Stomach smooth muscle (tissue), 2 donors: ENCODE results near the gene UVRAG.

Experiments
- H3K27ac ChIP-seq: one replicate; pipeline ENCODE4 v1.7.0; 2013; ENCODE audit warnings: mild to moderate bottlenecking, low read length, inconsistent platforms
- H3K27me3 ChIP-seq, 2 donors: one replicate each; pipeline ENCODE4 v1.7.0; 2013; ENCODE audit warnings: low read length in 2 of 2; ENCODE audit not compliant: insufficient read depth in 2 of 2, control insufficient read depth in 1 of 2
- H3K36me3 ChIP-seq, 2 donors: one replicate each; pipeline ENCODE4 v1.7.0; 2013; ENCODE audit warnings: low read length in 2 of 2; ENCODE audit not compliant: control insufficient read depth in 2 of 2, insufficient read depth in 2 of 2
- H3K4me1 ChIP-seq: one replicate; pipeline ENCODE4 v1.7.0; 2013; ENCODE audit warnings: low read length; ENCODE audit not compliant: control insufficient read depth, insufficient read depth
- H3K4me3 ChIP-seq, 2 donors: one replicate each; pipeline ENCODE4 v1.7.0; 2013; ENCODE audit warnings: low read length in 2 of 2
- H3K9ac ChIP-seq, 2 donors: one replicate each; pipeline ENCODE4 v1.7.0; 2013; ENCODE audit warnings: low read length in 2 of 2, mild to moderate bottlenecking in 1 of 2
- H3K9me3 ChIP-seq, 2 donors: one replicate each; pipeline ENCODE4 v1.7.0; 2013; ENCODE audit warnings: low read length in 2 of 2; ENCODE audit not compliant: control insufficient read depth in 2 of 2
- donor health status: healthy.
- donor health status: Pancreatic carcinoma.

The UVRAG gene

DNA sequence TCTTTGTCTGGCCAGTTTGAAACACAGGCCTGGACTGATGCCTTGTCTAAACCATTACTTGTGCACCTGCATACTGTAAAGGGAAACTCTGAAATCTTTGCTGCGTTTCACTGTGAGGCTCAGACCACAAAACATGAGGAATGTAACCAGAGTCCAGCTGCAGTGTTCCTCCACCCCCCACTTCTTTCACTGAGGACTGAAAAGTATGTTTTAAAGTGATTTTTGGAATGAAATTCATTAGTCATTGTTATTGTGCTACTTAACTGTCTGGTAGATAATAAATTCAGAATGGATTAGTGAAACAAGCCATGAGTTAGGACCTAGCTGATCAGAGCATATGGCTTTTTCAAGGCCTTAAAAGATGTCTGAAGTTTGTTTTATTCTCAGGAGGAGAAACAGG, 210.1 kb downstream of the UVRAG start:
- Histone ChIP-seq H3K27me3 (no peaks in the 10 kb centered on the region), H3K9ac (no peak overlapping the region), H3K9me3 (peaks cover 0 to 4% of the 10 kb centered on the region in 2 donors), H3K4me1 (peaks cover 8% of the 10 kb centered on the region), H3K36me3 (peaks cover 0 to 6% of the 10 kb centered on the region in 2 donors), H3K27ac (no peak overlapping the region), H3K4me3 (no peak overlapping the region)

DNA sequence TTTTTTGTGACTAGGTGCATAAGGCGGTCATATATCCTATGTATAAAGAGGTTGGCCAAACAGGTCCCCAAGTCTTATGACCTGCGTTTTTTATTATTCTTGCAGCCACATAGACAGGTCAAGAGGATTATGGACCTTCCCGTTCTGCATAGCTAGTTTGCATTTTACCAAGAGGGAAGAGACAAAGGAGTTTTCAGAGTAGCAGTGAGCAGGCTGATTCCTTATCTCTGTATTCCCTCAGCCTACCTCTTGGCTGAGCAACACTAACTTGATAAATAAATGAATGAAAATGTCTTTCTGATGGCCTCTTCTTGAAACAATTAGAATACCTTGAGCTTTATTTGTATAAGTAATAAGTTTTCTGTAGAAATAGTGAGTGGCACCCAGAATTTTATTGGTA, 210.8 kb downstream of the UVRAG start:
- Histone ChIP-seq H3K4me1 (peaks cover 8% of the 10 kb centered on the region), H3K9ac (no peak overlapping the region), H3K36me3 (peaks cover 0 to 2% of the 10 kb centered on the region in 2 donors), H3K27ac (no peak overlapping the region), H3K9me3 (peaks cover 0 to under 1% of the 10 kb centered on the region in 2 donors), H3K4me3 (no peak overlapping the region), H3K27me3 (no peaks in the 10 kb centered on the region)

DNA sequence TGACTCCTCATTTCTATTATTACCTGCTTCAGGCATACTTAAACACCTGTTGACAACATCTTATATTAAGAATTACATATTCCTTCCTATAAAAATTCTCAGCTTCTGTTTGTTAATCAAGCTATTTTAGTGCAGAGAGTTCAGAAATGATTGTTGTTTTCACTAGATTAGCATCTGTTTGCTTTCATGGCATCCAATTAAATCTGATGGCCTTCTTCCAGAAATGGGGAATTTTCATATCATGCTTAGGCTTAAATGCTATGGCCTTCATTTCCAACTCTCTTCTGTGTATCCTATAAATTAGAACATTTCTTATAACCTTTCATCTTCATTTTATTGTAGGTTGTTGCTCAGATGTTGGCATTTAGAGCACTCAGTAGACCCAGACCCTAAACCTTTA, 211.3 kb downstream of the UVRAG start:
- Histone ChIP-seq H3K9ac (no peak overlapping the region), H3K27me3 (no peaks in the 10 kb centered on the region), H3K27ac (no peak overlapping the region), H3K9me3 (no peaks in the 10 kb centered on the region), H3K4me1 (peaks cover 8% of the 10 kb centered on the region), H3K4me3 (no peak overlapping the region), H3K36me3 (no peaks in the 10 kb centered on the region)

DNA sequence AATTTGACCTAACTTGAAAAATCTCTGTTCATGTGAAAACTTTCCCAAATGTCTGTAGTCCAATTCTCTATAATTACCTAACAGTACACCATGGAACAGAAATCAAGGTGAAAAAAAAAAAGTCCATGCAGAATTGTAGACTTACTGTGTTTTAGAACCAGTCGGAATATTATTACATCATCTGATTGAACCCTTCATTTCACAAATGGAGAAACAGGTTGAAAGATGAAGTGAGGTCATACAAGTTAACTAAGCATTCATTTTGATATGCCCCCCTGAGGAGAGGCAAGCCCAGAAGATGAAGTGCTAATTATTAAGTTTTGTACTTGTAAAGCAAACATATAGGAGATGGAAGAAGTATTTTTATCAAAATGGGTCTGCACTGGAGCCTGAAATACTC, 211.9 kb downstream of the UVRAG start:
- H3K9me3 ChIP-seq: no peaks in the 10 kb centered on the region
- H3K4me1 ChIP-seq: peaks cover 8% of the 10 kb centered on the region
- H3K27me3 ChIP-seq: no peaks in the 10 kb centered on the region
- no peaks in the 10 kb centered on the region for H3K36me3 ChIP-seq
- no peak overlapping the region for H3K9ac ChIP-seq
- H3K27ac ChIP-seq: no peak overlapping the region
- H3K4me3 ChIP-seq: no peak overlapping the region

DNA sequence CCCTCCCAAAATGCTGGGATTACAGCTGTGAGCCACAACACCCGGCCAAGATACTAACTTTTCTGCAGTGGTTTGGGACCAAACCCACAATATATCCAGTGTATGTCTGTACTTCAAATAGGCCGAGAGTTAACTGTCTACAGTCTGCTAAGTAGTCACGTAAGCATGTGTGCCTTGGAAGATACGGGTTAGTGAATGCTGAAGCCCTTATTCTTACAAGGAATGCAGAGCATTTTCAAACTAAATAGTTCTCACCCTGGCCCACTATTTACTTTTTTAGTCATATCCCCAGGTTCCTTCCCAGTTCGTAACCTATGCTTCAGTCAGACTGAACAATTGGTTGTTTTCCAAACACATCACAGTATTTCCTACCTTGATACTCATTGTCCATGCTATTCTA, 215.3 kb downstream of the UVRAG start:
- H3K9me3 ChIP-seq: no peaks in the 10 kb centered on the region
- H3K4me1 ChIP-seq: no peaks in the 10 kb centered on the region
- H3K27ac ChIP-seq: no peak overlapping the region
- H3K36me3 ChIP-seq: no peaks in the 10 kb centered on the region
- H3K27me3 ChIP-seq: no peaks in the 10 kb centered on the region
- H3K4me3 ChIP-seq: no peak overlapping the region
- H3K9ac ChIP-seq: no peak overlapping the region

DNA sequence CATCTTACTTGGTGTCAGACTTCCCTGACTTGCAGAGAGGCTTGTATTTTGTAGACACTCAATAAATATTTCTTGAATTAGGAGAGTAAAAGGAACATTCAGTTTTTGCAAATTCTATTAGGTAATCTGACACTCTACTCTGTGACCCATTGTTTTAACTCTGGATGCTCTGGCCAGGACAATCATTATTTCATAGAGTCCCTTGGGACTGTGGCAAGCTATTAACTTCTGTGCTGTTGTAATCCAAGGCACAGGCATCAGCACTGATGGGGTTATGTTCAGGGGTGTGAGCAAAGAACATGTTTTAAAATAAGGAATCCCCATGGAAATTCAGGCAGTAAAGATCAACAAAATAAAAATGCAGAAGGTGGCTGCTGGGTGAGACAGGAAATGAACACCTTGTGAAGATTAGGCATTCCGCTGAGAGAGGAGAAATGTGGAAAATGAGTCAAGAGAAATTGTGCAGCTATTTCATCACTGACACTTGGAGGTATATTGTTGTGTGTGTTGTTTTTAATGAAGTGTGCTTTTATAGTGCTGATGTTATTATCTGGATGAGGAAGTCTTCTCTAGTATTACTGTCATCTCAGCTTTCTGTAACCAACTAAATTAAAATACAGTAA, 216.1 kb downstream of the UVRAG start:
- no peaks in the 10 kb centered on the region for H3K36me3 ChIP-seq
- H3K9ac ChIP-seq: no peak overlapping the region
- no peak overlapping the region for H3K27ac ChIP-seq
- H3K9me3 ChIP-seq: no peaks in the 10 kb centered on the region
- no peaks in the 10 kb centered on the region for H3K4me1 ChIP-seq
- H3K27me3 ChIP-seq: no peaks in the 10 kb centered on the region
- H3K4me3 ChIP-seq: no peak overlapping the region

DNA sequence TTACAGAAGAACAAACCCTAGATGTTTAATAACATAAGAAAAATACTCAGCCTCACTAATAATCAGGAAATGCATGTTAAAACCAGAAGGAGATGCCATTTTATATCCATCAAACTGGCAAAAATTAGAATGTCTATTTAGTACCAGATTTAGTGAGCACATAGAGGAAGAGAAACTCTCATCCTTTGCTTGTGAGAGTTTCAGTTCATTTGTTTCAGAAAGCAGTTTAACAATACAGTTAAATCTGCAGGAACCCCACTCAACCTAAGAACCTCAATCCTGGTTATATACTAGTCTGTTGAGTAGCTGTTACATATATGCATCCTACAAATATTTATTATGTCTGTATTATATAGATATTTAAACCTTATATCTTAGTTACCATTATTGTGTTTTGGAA, 218.7 kb downstream of the UVRAG start:
- Histone ChIP-seq H3K9me3 (no peaks in the 10 kb centered on the region), H3K27me3 (no peaks in the 10 kb centered on the region)

DNA sequence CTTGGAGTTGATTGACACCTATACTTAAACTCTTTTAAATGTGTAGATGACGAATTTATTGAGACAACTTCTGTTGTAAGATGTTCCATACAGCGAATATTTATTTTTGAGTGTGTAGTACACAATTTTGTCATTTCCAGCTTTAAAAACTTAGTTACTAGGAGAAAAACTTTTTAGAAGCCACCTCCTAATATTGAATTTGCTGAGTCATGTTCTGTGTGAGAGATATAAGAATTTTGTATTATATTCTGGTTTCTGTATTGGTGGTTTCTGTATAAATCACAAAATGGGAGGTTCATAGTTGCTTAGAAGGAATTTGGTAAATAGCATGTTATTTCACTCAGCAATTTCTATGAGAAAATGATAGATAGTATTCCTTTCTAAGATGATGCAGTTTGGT, 220.0 kb downstream of the UVRAG start:
- Histone ChIP-seq H3K4me1 (no peaks in the 10 kb centered on the region), H3K27me3 (no peaks in the 10 kb centered on the region), H3K27ac (no peak overlapping the region), H3K4me3 (no peak overlapping the region), H3K9ac (no peak overlapping the region), H3K36me3 (no peaks in the 10 kb centered on the region), H3K9me3 (no peaks in the 10 kb centered on the region)

More for the DNA sequence above, 218.7 kb downstream of the UVRAG start:
- no peak overlapping the region for H3K27ac ChIP-seq
- H3K4me3 ChIP-seq: no peak overlapping the region
- H3K9ac ChIP-seq: no peak overlapping the region
- H3K36me3 ChIP-seq: no peaks in the 10 kb centered on the region
- H3K4me1 ChIP-seq: no peaks in the 10 kb centered on the region

DNA sequence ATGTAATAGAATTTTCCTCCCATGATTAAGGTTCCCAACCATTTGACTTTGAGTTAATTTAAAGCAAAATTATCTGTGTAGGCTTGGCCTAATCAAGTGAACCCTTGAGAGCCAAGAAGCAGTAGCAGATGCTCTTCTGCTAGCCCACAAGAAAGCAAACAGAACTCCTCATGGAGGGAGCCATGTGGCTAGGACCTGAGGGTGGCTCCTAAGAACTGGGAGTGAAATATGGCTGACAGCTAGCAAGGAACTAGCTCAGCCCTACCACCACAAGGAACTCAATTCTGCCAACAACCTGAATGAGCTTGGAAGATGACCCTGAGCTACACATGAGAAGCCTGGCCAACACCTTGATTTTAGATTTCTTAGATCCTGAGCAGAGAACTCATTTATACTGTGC, 223.6 kb downstream of the UVRAG start:
- Histone ChIP-seq H3K4me3 (no peak overlapping the region), H3K27me3 (no peaks in the 10 kb centered on the region), H3K27ac (no peak overlapping the region), H3K36me3 (no peaks in the 10 kb centered on the region), H3K9me3 (no peaks in the 10 kb centered on the region), H3K9ac (no peak overlapping the region), H3K4me1 (no peaks in the 10 kb centered on the region)

DNA sequence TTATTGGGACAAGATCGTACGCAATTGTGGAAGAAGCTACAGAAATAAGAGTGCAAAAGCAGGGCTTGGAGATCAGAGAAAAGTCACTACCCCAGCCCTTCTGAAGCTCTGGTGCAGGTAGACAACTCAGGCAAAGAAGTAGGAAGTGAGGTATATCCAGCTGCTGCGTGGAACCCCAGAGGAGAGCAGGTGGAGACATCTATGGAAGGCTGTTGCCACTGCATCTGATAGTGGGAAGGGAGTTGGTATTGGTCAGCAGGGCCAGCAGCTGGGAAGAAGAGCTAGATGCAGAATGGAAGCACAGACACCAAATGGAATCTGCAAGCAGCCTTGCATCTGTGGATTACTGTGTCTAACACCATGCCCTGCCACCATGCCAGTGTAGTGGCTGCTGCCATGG, 226.2 kb downstream of the UVRAG start:
- Histone ChIP-seq H3K4me1 (no peaks in the 10 kb centered on the region), H3K36me3 (no peaks in the 10 kb centered on the region), H3K9me3 (no peaks in the 10 kb centered on the region), H3K4me3 (no peak overlapping the region), H3K9ac (no peak overlapping the region), H3K27me3 (no peaks in the 10 kb centered on the region), H3K27ac (no peak overlapping the region)

DNA sequence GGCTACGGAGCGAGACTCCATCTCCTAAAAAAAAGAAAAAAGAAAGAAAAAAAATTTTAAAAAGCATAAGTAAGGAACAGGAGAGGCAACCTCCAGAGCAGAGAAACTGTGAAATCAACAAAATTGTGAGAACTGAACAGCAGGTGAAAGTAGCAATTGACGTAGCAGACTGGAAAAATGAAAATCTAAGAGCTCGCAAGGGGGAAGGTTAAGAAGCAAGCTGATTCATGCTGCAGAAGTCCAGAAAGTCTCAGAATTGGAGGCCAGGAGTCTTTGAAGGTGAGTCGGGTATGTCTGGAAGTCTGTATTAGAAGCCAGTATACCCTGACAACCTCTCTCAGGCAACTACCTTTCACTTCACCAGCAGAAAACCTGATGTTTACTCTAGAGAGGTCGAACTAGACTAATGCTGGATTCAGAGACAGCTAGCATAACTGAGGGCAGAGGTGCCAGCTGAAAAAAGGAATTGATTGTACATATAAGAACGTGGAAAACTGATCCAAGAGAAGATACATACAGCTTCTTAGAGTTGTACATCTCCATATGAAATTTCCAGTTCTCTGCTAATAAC, 229.8 kb downstream of the UVRAG start:
- Histone ChIP-seq H3K4me1 (no peaks in the 10 kb centered on the region), H3K27me3 (no peaks in the 10 kb centered on the region), H3K9me3 (no peaks in the 10 kb centered on the region), H3K4me3 (no peak overlapping the region), H3K27ac (no peak overlapping the region), H3K36me3 (no peaks in the 10 kb centered on the region), H3K9ac (no peak overlapping the region)
